ENCODE results near the gene UCKL1.

DNA sequence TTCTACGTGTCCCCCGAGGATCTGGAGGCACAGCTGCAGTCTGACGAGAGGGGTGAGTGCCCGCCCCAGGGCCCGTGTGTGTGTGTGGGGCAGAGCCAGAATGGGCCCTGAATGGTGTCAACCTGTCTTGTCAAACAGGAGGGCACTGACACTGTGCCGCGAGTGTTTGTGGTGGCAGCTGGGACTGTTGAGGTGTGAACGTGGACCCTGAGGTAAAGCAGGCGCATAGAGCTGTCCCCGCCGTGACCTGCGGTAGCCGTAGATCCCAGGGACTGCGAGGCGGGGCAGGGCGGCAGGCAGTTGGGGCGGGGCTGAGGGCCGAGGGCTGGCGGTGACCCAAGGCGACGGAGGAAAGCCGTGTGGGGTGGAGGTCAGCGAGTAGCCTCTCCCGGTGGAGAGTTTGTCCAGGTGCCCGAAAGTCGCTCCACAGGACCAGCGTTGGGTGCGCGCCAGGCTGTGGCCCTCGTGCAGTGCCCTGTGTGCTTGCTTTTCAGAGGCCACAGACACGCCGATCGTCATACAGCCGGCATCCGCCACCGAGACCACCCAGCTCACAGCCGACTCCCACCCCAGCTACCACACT, 25.2 kb downstream of the UCKL1 start:
- TF ChIP-seq CTCF (IDR thresholded peaks at IDR 0.05), result no peak
- TF ChIP-seq POLR2A (IDR thresholded peaks at IDR 0.05), result no peak
